GM19328 (cell line): ENCODE data around the gene FOXL3.
"Not testable (repeated sequence)": the region's sequence is repeated elsewhere in the genome, so short reads cannot be mapped to it uniquely, and the experiment has no call there.

Experiments used
- ATAC-seq: cut with Tn5 transposase; IDR thresholded peaks from one replicate; pipeline ENCODE4 v1.9.1; 2021; ENCODE audit warnings: mild to moderate bottlenecking, moderate library complexity; ENCODE audit not compliant: unreplicated experiment

FOXL3 gene

GRCh38 chr7:254337-255037 is 35.5 kb upstream of the FOXL3 start:
- ATAC-seq = no peak

- ATAC-seq = no peak
Measured at GRCh38 chr7:255038-255435, 34.9 kb upstream of the FOXL3 start.

- ATAC-seq = no peak
Measured at GRCh38 chr7:255721-256361, 34.1 kb upstream of the FOXL3 start.

- no peak for ATAC-seq
Measured at GRCh38 chr7:256461-256940, 33.5 kb upstream of the FOXL3 start.

- no peak for ATAC-seq
Measured at GRCh38 chr7:256981-257646, 32.9 kb upstream of the FOXL3 start.

- ATAC-seq = no peak
Measured at GRCh38 chr7:257647-257992, 32.4 kb upstream of the FOXL3 start.

- ATAC-seq = no peak
Measured at GRCh38 chr7:258476-259190, 31.3 kb upstream of the FOXL3 start.

GRCh38 chr7:259191-259505 is 30.8 kb upstream of the FOXL3 start:
- no peak for ATAC-seq

GRCh38 chr7:259751-260405 is 30.1 kb upstream of the FOXL3 start:
- ATAC-seq = no peak

- no peak for ATAC-seq
Measured at GRCh38 chr7:260441-261281, 29.3 kb upstream of the FOXL3 start.

GRCh38 chr7:261341-262250 is 28.4 kb upstream of the FOXL3 start:
- no peak for ATAC-seq

GRCh38 chr7:262251-262572 is 27.8 kb upstream of the FOXL3 start:
- no peak for ATAC-seq

- ATAC-seq = not testable (repeated sequence)
Measured at GRCh38 chr7:262631-263311, 27.2 kb upstream of the FOXL3 start.

GRCh38 chr7:263483-264351 is 26.3 kb upstream of the FOXL3 start:
- not testable (repeated sequence) for ATAC-seq

- ATAC-seq = no peak
Measured at GRCh38 chr7:264541-265191, 25.3 kb upstream of the FOXL3 start.

GRCh38 chr7:265192-265997 is 24.6 kb upstream of the FOXL3 start:
- ATAC-seq = no peak
